SK-N-MC (cell line): ENCODE measurements around the gene PET100.

Experiments
- EZH2 ChIP-seq: fragments of 200-600 bp; sonication (generic); IDR thresholded peaks from one replicate; pipeline ENCODE4 v1.6.1; 2017; ENCODE audit warnings: antibody characterized with exemption
- FOXP2 ChIP-seq: optimal IDR thresholded peaks from 2 replicates; pipeline ENCODE3; 2011; ENCODE audit warnings: mild to moderate bottlenecking, moderate library complexity; ENCODE audit not compliant: insufficient read depth; ENCODE audit errors: extremely low read length, control extremely low read depth
- POLR2AphosphoS5 ChIP-seq: IDR thresholded peaks from 2 replicates; pipeline ENCODE4 v1.6.1; 2012; ENCODE audit warnings: mild to moderate bottlenecking, low read depth, low read length, borderline replicate concordance

GRCh38 chr19:7652061-7652641 lies 22.6 kb downstream of the PET100 start:
- TF ChIP-seq FOXP2 (no peak), POLR2AphosphoS5 (no peak), EZH2 (no peak)
